ENCODE data around the gene CACNA1D. TPM values are rescaled to one million over a fixed set of nuclear protein-coding genes. Genes with fewer than 3 reads are reported as not detected.

Gene CACNA1D
- total RNA-seq, 4 donors from 2014 or later: 74.6 to 194 (median 105) TPM

DNA sequence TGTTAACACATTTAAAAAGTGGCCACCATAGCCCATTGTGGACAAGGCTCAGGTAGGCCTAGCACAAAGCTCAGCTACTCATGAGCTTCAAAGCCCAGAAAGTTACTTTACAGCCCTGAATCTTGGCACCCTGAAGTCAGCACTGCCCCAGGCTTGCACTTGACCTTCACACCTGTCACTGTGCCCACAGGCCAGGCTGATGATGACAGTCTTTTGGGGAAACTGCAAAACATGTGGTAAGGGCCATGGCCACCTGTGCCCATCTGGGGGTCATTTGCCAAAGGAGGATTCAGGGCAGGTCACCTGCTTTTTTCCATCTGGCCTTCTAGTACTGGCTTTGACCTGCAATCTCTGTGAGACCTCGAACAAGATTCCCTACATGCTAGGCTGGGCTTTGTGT, 340.8 kb downstream of the CACNA1D start:
- no peaks in the 10 kb centered on the region for H3K27me3 ChIP-seq
- H3K4me3 ChIP-seq: no peak overlapping the region
- no peak for DNase-seq
- no peak overlapping the region for H3K27ac ChIP-seq
- H3K36me3 ChIP-seq: peaks cover 0 to 26% (median 0%) of the 10 kb centered on the region in 3 donors
- H3K4me1 ChIP-seq: no peaks in the 10 kb centered on the region
- no peaks in the 10 kb centered on the region for H3K9me3 ChIP-seq
- TF ChIP-seq, protein P1, sequence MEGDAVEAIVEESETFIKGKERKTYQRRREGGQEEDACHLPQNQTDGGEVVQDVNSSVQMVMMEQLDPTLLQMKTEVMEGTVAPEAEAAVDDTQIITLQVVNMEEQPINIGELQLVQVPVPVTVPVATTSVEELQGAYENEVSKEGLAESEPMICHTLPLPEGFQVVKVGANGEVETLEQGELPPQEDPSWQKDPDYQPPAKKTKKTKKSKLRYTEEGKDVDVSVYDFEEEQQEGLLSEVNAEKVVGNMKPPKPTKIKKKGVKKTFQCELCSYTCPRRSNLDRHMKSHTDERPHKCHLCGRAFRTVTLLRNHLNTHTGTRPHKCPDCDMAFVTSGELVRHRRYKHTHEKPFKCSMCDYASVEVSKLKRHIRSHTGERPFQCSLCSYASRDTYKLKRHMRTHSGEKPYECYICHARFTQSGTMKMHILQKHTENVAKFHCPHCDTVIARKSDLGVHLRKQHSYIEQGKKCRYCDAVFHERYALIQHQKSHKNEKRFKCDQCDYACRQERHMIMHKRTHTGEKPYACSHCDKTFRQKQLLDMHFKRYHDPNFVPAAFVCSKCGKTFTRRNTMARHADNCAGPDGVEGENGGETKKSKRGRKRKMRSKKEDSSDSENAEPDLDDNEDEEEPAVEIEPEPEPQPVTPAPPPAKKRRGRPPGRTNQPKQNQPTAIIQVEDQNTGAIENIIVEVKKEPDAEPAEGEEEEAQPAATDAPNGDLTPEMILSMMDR (IDR thresholded peaks at IDR 0.05): no peak
- no peak for TF ChIP-seq POLR2A (IDR thresholded peaks at IDR 0.05)

DNA sequence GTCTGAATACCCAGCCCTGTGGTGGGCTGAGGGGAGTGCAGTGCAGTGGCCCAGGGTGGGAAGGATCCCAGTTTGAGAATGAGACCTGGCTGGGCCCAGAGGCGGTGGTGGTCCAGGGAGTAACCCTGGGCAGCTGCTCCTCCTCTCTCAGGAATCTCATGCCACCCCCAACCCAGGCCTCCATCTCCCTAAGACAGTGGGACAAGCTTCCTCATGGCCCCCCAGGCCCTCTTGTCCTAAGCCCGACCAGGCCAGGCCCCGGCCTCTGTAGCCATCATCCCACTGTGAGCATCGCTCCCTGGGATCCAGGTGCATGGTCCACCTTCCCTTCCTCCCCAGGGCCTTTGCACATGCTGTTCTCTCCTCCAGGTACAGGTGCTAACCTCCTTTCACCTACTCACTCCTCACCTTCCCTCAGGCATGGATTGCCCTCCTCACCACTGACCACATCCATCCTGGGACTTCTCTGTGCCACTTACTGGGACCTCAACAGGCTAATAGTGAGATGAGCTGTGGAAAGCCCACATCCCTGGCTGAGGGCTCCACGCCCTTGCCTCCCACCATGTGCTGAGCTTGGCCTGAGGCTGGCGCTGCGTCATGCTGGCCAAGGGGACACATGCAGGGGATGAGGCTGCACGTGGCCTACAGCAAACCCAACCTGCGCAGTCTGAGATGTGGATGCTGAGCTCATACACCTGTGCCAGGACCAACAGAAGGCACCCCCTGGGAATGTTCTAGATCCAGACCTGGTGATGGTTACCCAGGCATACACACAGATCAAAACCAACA, 341.9 kb downstream of the CACNA1D start:
- DNase-seq: no peak
- Histone ChIP-seq H3K4me1 (no peaks in the 10 kb centered on the region), H3K27me3 (no peaks in the 10 kb centered on the region), H3K36me3 (peaks cover 0 to 26% (median 0%) of the 10 kb centered on the region in 3 donors), H3K27ac (no peak overlapping the region), H3K9me3 (no peaks in the 10 kb centered on the region), H3K4me3 (no peak overlapping the region)
- no peak for TF ChIP-seq POLR2A (IDR thresholded peaks at IDR 0.05)
- TF ChIP-seq, protein P1 (IDR thresholded peaks at IDR 0.05): no peak

DNA sequence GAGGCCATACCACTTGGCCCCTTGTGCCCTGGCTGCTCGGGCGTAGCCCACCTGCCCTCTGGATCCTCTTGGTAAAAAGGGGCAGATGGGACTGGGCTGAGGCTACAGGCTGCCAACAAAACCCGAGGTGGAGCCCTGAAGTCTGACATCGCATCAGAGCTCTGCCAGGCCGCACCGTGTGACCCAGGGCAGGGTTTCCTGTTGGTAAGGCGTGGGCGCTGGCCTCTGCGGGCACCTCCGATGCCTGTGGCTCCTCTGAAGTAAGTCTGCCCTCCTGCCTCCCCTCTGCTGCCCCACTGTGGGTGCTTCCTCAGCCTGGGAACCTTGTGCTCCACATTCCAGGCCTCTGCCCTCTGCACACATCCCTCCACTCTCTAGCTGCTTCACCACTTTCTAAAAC, 342.9 kb downstream of the CACNA1D start:
- DNase-seq: no peak
- no peak for TF ChIP-seq POLR2A (IDR thresholded peaks at IDR 0.05)
- TF ChIP-seq, protein P1 (IDR thresholded peaks at IDR 0.05): no peak

DNA sequence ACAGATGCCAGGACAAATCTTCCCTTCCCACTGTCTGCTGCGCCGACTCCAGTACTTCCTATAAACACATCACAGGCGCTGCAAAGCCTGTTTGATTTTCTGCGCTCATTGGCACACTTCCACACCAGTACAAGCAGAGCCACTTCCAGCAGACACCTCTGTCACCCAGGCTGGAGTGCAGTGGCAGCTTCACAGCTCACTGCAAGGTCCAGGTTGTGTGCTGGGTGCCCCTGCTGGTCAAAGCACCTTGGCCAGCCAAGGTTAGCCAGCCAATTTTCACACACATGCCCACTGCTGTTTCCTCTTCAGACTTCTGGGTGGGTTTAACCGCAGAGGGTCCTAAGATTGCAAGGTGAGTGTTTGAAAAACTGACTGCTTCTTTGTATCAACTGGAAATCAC, 346.9 kb downstream of the CACNA1D start:
- peaks cover 0 to 11% (median 3%) of the 10 kb centered on the region in 4 donors for H3K4me1 ChIP-seq
- H3K27ac ChIP-seq: peak overlapping the region in 3 of 4 donors; percentile 16 to 56 (median 28)
- TF ChIP-seq, protein P1 (IDR thresholded peaks at IDR 0.05): peak in 3 of 6 experiments; percentile 17 to 43 (median 27)
- TF ChIP-seq POLR2A (IDR thresholded peaks at IDR 0.05): no peak

More for the DNA sequence above, 342.9 kb downstream of the CACNA1D start:
- H3K27me3 ChIP-seq: no peaks in the 10 kb centered on the region
- H3K36me3 ChIP-seq: peaks cover 0 to 26% (median 0%) of the 10 kb centered on the region in 3 donors
- H3K27ac ChIP-seq: no peak overlapping the region
- no peaks in the 10 kb centered on the region for H3K9me3 ChIP-seq
- H3K4me3 ChIP-seq: no peak overlapping the region
- H3K4me1 ChIP-seq: no peaks in the 10 kb centered on the region

DNA sequence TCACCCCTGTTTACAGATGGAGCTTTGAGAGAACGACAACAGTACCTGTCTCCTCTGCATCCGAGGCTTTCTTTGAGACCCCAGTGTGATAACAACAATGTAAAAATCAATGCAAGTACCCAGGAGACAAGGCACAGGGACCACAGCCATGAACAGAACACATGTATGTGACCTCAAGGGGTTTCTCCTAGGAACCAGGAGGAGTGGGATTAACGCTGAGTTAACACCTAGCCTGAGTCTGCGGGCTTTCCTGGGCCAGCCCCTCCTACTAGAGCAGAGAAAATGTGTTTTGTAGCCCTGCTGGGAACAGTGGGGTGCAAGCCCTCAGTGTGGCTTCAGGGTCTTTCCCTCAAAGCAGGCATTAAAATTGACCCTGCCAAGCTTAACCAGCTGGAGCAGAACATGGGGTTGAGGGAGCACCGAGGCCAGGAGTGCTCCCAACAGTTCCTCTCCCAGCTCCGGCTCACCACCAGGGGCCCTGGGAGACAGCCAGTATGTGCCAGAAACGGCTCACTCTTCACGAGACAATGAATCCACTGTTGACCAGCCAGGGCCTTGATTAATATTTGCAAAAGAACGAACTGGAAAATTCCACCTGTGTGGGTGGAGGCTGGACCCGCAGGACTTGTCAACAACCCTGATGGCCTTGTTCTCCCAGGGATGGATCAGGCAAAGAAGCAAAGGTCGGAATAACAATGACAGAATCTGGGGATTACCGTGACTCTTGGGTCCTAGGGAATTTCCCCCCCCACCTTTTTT, 348.2 kb downstream of the CACNA1D start:
- TF ChIP-seq, protein P1 (IDR thresholded peaks at IDR 0.05): peak in 3 of 6 experiments; percentile 45 to 61 (median 56)
- peak in 1 of 2 donors; percentile 10 for TF ChIP-seq POLR2A (IDR thresholded peaks at IDR 0.05)

More for the DNA sequence above, 346.9 kb downstream of the CACNA1D start:
- Histone ChIP-seq H3K4me3 (no peak overlapping the region), H3K36me3 (peaks cover 0 to 16% (median 0%) of the 10 kb centered on the region in 3 donors), H3K9me3 (no peaks in the 10 kb centered on the region), H3K27me3 (no peaks in the 10 kb centered on the region)
- no peak for DNase-seq

More for the DNA sequence above, 348.2 kb downstream of the CACNA1D start:
- peaks cover 0 to 17% (median 7%) of the 10 kb centered on the region in 4 donors for H3K4me1 ChIP-seq
- H3K27me3 ChIP-seq: no peaks in the 10 kb centered on the region
- peaks cover 0 to 5% (median 0%) of the 10 kb centered on the region in 3 donors for H3K36me3 ChIP-seq
- no peaks in the 10 kb centered on the region for H3K9me3 ChIP-seq
- peak in 2 of 3 donors; percentile 76 to 80 for DNase-seq
- H3K27ac ChIP-seq: peak overlapping the region in 3 of 4 donors; percentile 43 to 97 (median 88)
- H3K4me3 ChIP-seq: peak overlapping the region in 2 of 4 donors; percentile 33 to 82
